Cardiac muscle cell (in vitro differentiated cells and primary cell): ENCODE data around the gene CHRD. TPM values are rescaled to one million over a fixed set of nuclear protein-coding genes. Genes with fewer than 3 reads are reported as not detected.

Experiments used
- DNase-seq, 2 donors: peaks; one replicate each; pipeline versions ENCODE4 v3.0.0 to v3.0.0-alpha.2; 2010 to 2017; ENCODE audit warnings: low read depth in 1 of 2, low spot score in 1 of 2
- H3K27ac ChIP-seq: fragments of 200-600 bp; sonication (generic); 2 replicates; pipeline ENCODE4 v1.5.1; 2016
- H3K27me3 ChIP-seq: fragments of 200-600 bp; sonication (generic); 2 replicates; pipeline ENCODE4 v1.6.0; 2016; ENCODE audit warnings: control low read depth
- H3K36me3 ChIP-seq: fragments of 200-600 bp; sonication (generic); 2 replicates; pipeline ENCODE4 v1.5.1; 2016; ENCODE audit warnings: control low read depth
- H3K4me1 ChIP-seq: fragments of 200-600 bp; sonication (generic); 2 replicates; pipeline ENCODE4 v1.8.1; 2017; ENCODE audit warnings: low read depth, mild to moderate bottlenecking, mixed run types
- H3K4me3 ChIP-seq: fragments of 200-600 bp; sonication (generic); 2 replicates; pipeline ENCODE4 v1.5.1; 2016; ENCODE audit warnings: mild to moderate bottlenecking
- H3K9me3 ChIP-seq: fragments of 200-600 bp; sonication (generic); 2 replicates; pipeline ENCODE4 v1.5.1; 2017; ENCODE audit warnings: low read depth, mild to moderate bottlenecking, control low read depth
- CTCF ChIP-seq: IDR thresholded peaks from 2 replicates; pipeline ENCODE4 v1.5.1; 2012; ENCODE audit warnings: low read depth, mild to moderate bottlenecking, low read length
- polyA plus RNA-seq: library from polyadenylated mRNA; unstranded; fragments of >200 nt; fragmentation: Nextera tagmentation; extraction: Ambion mirVana; gene quantifications from 2 replicates; pipeline ENCODE4 v1.2.1, GENCODE V29; 2016
- total RNA-seq: library from RNA; depleted of rRNA; stranded (reverse); fragments of >200 nt; gene quantifications from 2 replicates; pipeline ENCODE4 v1.2.3, GENCODE V29; 2016

The CHRD gene
- total and polyA plus RNA-seq, 2 experiments from 2014 or later, result 10.8 to 33.0 TPM

GRCh38 chr3:184417619-184418327, 37.9 kb downstream of the CHRD start:
- Histone ChIP-seq H3K27me3 (no peaks in the 10 kb centered on the region), H3K27ac (no peak overlapping the region)

GRCh38 chr3:184419171-184419570, 39.3 kb downstream of the CHRD start:
- H3K4me3 ChIP-seq, result no peak overlapping the region
- no peak overlapping the region for H3K27ac ChIP-seq
- no peaks in the 10 kb centered on the region for H3K4me1 ChIP-seq
- no peaks in the 10 kb centered on the region for H3K36me3 ChIP-seq
- no peak for TF ChIP-seq CTCF
- DNase-seq, result no peak
- no peaks in the 10 kb centered on the region for H3K27me3 ChIP-seq
- H3K9me3 ChIP-seq, result no peaks in the 10 kb centered on the region

More at GRCh38 chr3:184417619-184418327, 37.9 kb downstream of the CHRD start:
- H3K4me1 ChIP-seq, result no peaks in the 10 kb centered on the region
- H3K36me3 ChIP-seq, result no peaks in the 10 kb centered on the region
- DNase-seq, result peak; percentile 77 to 79
- H3K9me3 ChIP-seq, result no peaks in the 10 kb centered on the region
- peak; percentile 94 for TF ChIP-seq CTCF
- H3K4me3 ChIP-seq, result no peak overlapping the region

GRCh38 chr3:184423561-184423960, 43.7 kb downstream of the CHRD start:
- no peak overlapping the region for H3K4me3 ChIP-seq
- no peak for DNase-seq
- no peaks in the 10 kb centered on the region for H3K27me3 ChIP-seq
- TF ChIP-seq CTCF, result no peak
- H3K4me1 ChIP-seq, result no peaks in the 10 kb centered on the region
- no peaks in the 10 kb centered on the region for H3K9me3 ChIP-seq
- H3K27ac ChIP-seq, result no peak overlapping the region
- H3K36me3 ChIP-seq, result no peaks in the 10 kb centered on the region

- Histone ChIP-seq H3K36me3 (no peaks in the 10 kb centered on the region), H3K4me1 (no peaks in the 10 kb centered on the region), H3K27ac (no peak overlapping the region), H3K4me3 (no peak overlapping the region), H3K9me3 (no peaks in the 10 kb centered on the region), H3K27me3 (no peaks in the 10 kb centered on the region)
- no peak for DNase-seq
- TF ChIP-seq CTCF, result no peak
These were observed 46.9 kb downstream of the CHRD start for GRCh38 chr3:184426691-184427141.

- Histone ChIP-seq H3K4me3 (no peak overlapping the region), H3K4me1 (no peaks in the 10 kb centered on the region), H3K27me3 (no peaks in the 10 kb centered on the region), H3K27ac (no peak overlapping the region), H3K9me3 (no peaks in the 10 kb centered on the region), H3K36me3 (no peaks in the 10 kb centered on the region)
- no peak for DNase-seq
- TF ChIP-seq CTCF, result no peak
These were observed 48.8 kb downstream of the CHRD start for GRCh38 chr3:184428561-184429175.
